Epithelial cell of esophagus (primary cell): ENCODE data around the gene CFAP100.

Source experiments
- DNase-seq: peaks from one replicate; pipeline ENCODE4 v3.0.0; 2010; ENCODE audit warnings: low read depth
- H3K4me3 ChIP-seq: 2 replicates; pipeline ENCODE4 v1.5.1; 2011; ENCODE audit warnings: mild to moderate bottlenecking, low read length, control low read depth
- CTCF ChIP-seq: IDR thresholded peaks from 2 replicates; pipeline ENCODE4 v1.5.1; 2011; ENCODE audit warnings: low read depth, mild to moderate bottlenecking, low read length, control low read depth, inconsistent platforms; ENCODE audit not compliant: insufficient read depth; ENCODE audit errors: missing control alignments

The CFAP100 gene

GRCh38 chr3:126478581-126479310 lies 84.0 kb downstream of the CFAP100 start:
- no peak for TF ChIP-seq CTCF
- no peak overlapping the region for H3K4me3 ChIP-seq
- DNase-seq: no peak

GRCh38 chr3:126479642-126480041 lies 84.9 kb downstream of the CFAP100 start:
- no peak overlapping the region for H3K4me3 ChIP-seq
- DNase-seq: no peak
- no peak for TF ChIP-seq CTCF

GRCh38 chr3:126480206-126480605 lies 85.5 kb downstream of the CFAP100 start:
- no peak for DNase-seq
- no peak overlapping the region for H3K4me3 ChIP-seq

GRCh38 chr3:126480861-126481260 lies 86.2 kb downstream of the CFAP100 start:
- H3K4me3 ChIP-seq: no peak overlapping the region
- DNase-seq: no peak
- TF ChIP-seq CTCF: no peak

More at GRCh38 chr3:126480206-126480605, 85.5 kb downstream of the CFAP100 start:
- TF ChIP-seq CTCF: no peak

- TF ChIP-seq CTCF: no peak
- DNase-seq: no peak
Observed at GRCh38 chr3:126481808-126482502, 87.2 kb downstream of the CFAP100 start.

GRCh38 chr3:126482503-126483255 lies 88.0 kb downstream of the CFAP100 start:
- TF ChIP-seq CTCF: no peak
- no peak overlapping the region for H3K4me3 ChIP-seq
- no peak for DNase-seq

More at GRCh38 chr3:126481808-126482502, 87.2 kb downstream of the CFAP100 start:
- H3K4me3 ChIP-seq: no peak overlapping the region
